IMR-90 (cell line): ENCODE data around the gene NPIPB2. TPM values are rescaled to one million over a fixed set of nuclear protein-coding genes. Genes with fewer than 3 reads are reported as not detected.

ENCODE experiments used
- ATAC-seq: fragments of 200-7000 bp; cut with Tn5 transposase; 2 replicates; pipeline ENCODE4 v1.9.1; 2020; ENCODE audit warnings: low read depth, mild to moderate bottlenecking, moderate library complexity
- BruUV-seq: library from RNA; stranded (reverse); fragments of 400-500 nt; replicated peaks from 2 replicates; lab custom pipeline; 2021; lab: Mats Ljungman, UMichigan
- CTCF ChIA-PET: fragments of 300-600 bp; formaldehyde crosslinking; extraction: SDS; loops from one replicate; lab custom pipeline; 2021; ENCODE audit warnings: antibody characterized with exemption; lab: Yijun Ruan, JAX
- POLR2A ChIA-PET: fragments of 300-600 bp; sonication (Branson Sonifier 250); formaldehyde crosslinking; loops from one replicate; lab custom pipeline; 2022; ENCODE audit warnings: antibody characterized with exemption; ENCODE audit not compliant: unreplicated experiment; lab: Charles Lee
- DNase-seq: peaks from one replicate; pipeline ENCODE4 v3.0.0; 2013
- H2AFZ ChIP-seq: replicated peaks from 2 replicates; pipeline ENCODE3; 2013; ENCODE audit warnings: low read length, mild to moderate bottlenecking; ENCODE audit not compliant: poor library complexity
- H2AK5ac ChIP-seq: 2 replicates; pipeline ENCODE4 v1.6.1; 2013; ENCODE audit warnings: low read depth, low read length, inconsistent platforms
- H2AK9ac ChIP-seq: replicated peaks from 2 replicates; pipeline ENCODE3; 2013; ENCODE audit warnings: mild to moderate bottlenecking, low read depth, low read length, moderate library complexity; ENCODE audit not compliant: poor library complexity
- H2BK120ac ChIP-seq: 2 replicates; pipeline ENCODE4 v1.6.1; 2013; ENCODE audit warnings: low read depth, low read length, inconsistent platforms
- H2BK15ac ChIP-seq: 3 replicates; pipeline ENCODE4 v1.6.1; 2013; ENCODE audit warnings: low read depth, low read length, inconsistent platforms
- H2BK20ac ChIP-seq: 2 replicates; pipeline ENCODE4 v1.6.1; 2013; ENCODE audit warnings: low read depth, mild to moderate bottlenecking, inconsistent platforms, low read length, moderate library complexity
- H2BK5ac ChIP-seq: 2 replicates; pipeline ENCODE4 v1.6.1; 2013; ENCODE audit warnings: mild to moderate bottlenecking, low read depth, low read length, inconsistent platforms; ENCODE audit not compliant: poor library complexity, severe bottlenecking
- H3K14ac ChIP-seq: replicated peaks from 2 replicates; pipeline ENCODE4 v1.6.1; 2013; ENCODE audit warnings: low read depth, low read length, inconsistent platforms
- H3K18ac ChIP-seq: 2 replicates; pipeline ENCODE4 v1.6.1; 2013; ENCODE audit warnings: low read depth, low read length, control low read depth
- H3K23ac ChIP-seq: 2 replicates; pipeline ENCODE4 v1.6.1; 2013; ENCODE audit warnings: low read depth, low read length, inconsistent platforms
- H3K27ac ChIP-seq: 2 replicates; pipeline ENCODE4 v1.5.1; 2013; ENCODE audit warnings: mild to moderate bottlenecking, control low read depth, low read length; ENCODE audit not compliant: insufficient read depth
- H3K27me3 ChIP-seq: 2 replicates; pipeline ENCODE4 v1.6.1; 2013; ENCODE audit warnings: low read length; ENCODE audit not compliant: control insufficient read depth, insufficient read depth
- H3K36me3 ChIP-seq: 2 replicates; pipeline ENCODE4 v1.6.1; 2013; ENCODE audit warnings: low read length, mixed read lengths; ENCODE audit not compliant: control insufficient read depth, insufficient read depth
- H3K4ac ChIP-seq: 2 replicates; pipeline ENCODE4 v1.6.1; 2013; ENCODE audit warnings: low read depth, low read length, inconsistent platforms
- H3K4me1 ChIP-seq: 2 replicates; pipeline ENCODE4 v1.6.1; 2013; ENCODE audit warnings: low read length, mixed read lengths; ENCODE audit not compliant: control insufficient read depth, insufficient read depth
- H3K4me2 ChIP-seq: 2 replicates; pipeline ENCODE4 v1.6.1; 2013; ENCODE audit warnings: low read depth, mild to moderate bottlenecking, control low read depth, low read length, moderate library complexity
- H3K4me3 ChIP-seq: 2 replicates; pipeline ENCODE4 v1.5.1; 2013; ENCODE audit warnings: low read depth, mild to moderate bottlenecking, control low read depth, low read length, moderate library complexity; ENCODE audit not compliant: insufficient read depth
- H3K56ac ChIP-seq: 2 replicates; pipeline ENCODE4 v1.6.1; 2013; ENCODE audit warnings: low read length, inconsistent platforms; ENCODE audit not compliant: insufficient read depth; ENCODE audit errors: extremely low read depth
- H3K79me1 ChIP-seq, 2 experiments: 2 replicates each; pipeline ENCODE4 v1.6.1; 2013; ENCODE audit warnings: low read length in 2 of 2, inconsistent platforms in 1 of 2, low read depth in 1 of 2
- H3K9ac ChIP-seq: 2 replicates; pipeline ENCODE4 v1.6.1; 2013; ENCODE audit warnings: low read depth, low read length, control low read depth
- H3K9me1 ChIP-seq: 2 replicates; pipeline ENCODE4 v1.6.1; 2013; ENCODE audit warnings: low read length, inconsistent platforms; ENCODE audit not compliant: insufficient read depth
- H3K9me3 ChIP-seq: 2 replicates; pipeline ENCODE4 v1.6.1; 2013; ENCODE audit warnings: low read length; ENCODE audit not compliant: control insufficient read depth, insufficient read depth
- H4K20me1 ChIP-seq: 2 replicates; pipeline ENCODE4 v1.6.1; 2013; ENCODE audit warnings: low read length, inconsistent platforms; ENCODE audit not compliant: insufficient read depth
- H4K5ac ChIP-seq: 2 replicates; pipeline ENCODE4 v1.6.1; 2013; ENCODE audit warnings: mild to moderate bottlenecking, low read depth, low read length, control low read depth
- H4K8ac ChIP-seq, 2 experiments: 2 replicates each; pipeline ENCODE4 v1.6.1; 2013; ENCODE audit warnings: low read depth in 2 of 2, low read length in 2 of 2, control low read depth in 1 of 2, inconsistent platforms in 1 of 2
- H4K91ac ChIP-seq: 2 replicates; pipeline ENCODE4 v1.6.1; 2013; ENCODE audit warnings: low read depth, low read length, inconsistent platforms; ENCODE audit not compliant: insufficient read depth
- CEBPB ChIP-seq: IDR thresholded peaks from 2 replicates; pipeline ENCODE4 v1.6.1; 2012; ENCODE audit warnings: low read depth, low read length, improper control_type of control experiment
- FOS ChIP-seq: fragments of 150-350 bp; IDR thresholded peaks from 2 replicates; pipeline ENCODE4 v1.6.1; 2016; ENCODE audit warnings: low read depth, low read length
- MAZ ChIP-seq: IDR thresholded peaks from 2 replicates; pipeline ENCODE4 v1.6.1; 2012; ENCODE audit warnings: low read depth, mild to moderate bottlenecking, low read length, improper control_type of control experiment, moderate library complexity, borderline replicate concordance
- WGBS, 2 experiments: methylation state at CpG; one replicate each; pipeline versions ENCODE4 v1.1.5 to v1.1.7; 2013; ENCODE audit warnings: missing lambda C conversion rate in 2 of 2; ENCODE audit not compliant: insufficient read length in 1 of 2; ENCODE audit errors: extremely low coverage in 2 of 2; 5-methylcytosine and 5-hydroxymethylcytosine counted together
- dilution Hi-C: fragments of 300-500 bp; cut with HindIII; formaldehyde crosslinking; loops from one replicate; pipeline ENCODE4 v1.14.3; 2018; ENCODE audit warnings: low sequenced_read_pairs; ENCODE audit not compliant: unreplicated experiment
- in situ Hi-C: fragments of 300-500 bp; cut with MboI; formaldehyde crosslinking; loops from 3 replicates; pipeline ENCODE4 v1.14.3; 2019; ENCODE audit warnings: low sequenced_read_pairs, inconsistent platforms, mixed read lengths
- intact Hi-C: fragments of 100-400 bp; cut with micrococcal nuclease; formaldehyde crosslinking; loops from 2 replicates; pipeline ENCODE4 v1.10.0; 2022
- polyA plus RNA-seq, 3 experiments: library from polyadenylated mRNA; depleted of rRNA; stranded (reverse); fragments of >200 nt; gene quantifications; 2 replicates each; pipeline ENCODE4 v1.2.3, GENCODE V29; 2012; ENCODE audit warnings: low replicate concordance in 1 of 3
- total RNA-seq: library from RNA; depleted of rRNA; stranded (reverse); fragments of >200 nt; gene quantifications from 2 replicates; pipeline ENCODE4 v1.2.3, GENCODE V29; 2012
- TF ChIP-seq, protein P1 (sequence below): fragments of 150-350 bp; IDR thresholded peaks from 2 replicates; pipeline ENCODE4 v1.6.1; 2016; ENCODE audit warnings: low read depth, mild to moderate bottlenecking, low read length, moderate library complexity, borderline replicate concordance

Gene NPIPB2
- total and polyA plus RNA-seq, 2 of the 4 experiments (the other 2 are of a cell fraction) = 2.2 to 7.7 TPM

DNA sequence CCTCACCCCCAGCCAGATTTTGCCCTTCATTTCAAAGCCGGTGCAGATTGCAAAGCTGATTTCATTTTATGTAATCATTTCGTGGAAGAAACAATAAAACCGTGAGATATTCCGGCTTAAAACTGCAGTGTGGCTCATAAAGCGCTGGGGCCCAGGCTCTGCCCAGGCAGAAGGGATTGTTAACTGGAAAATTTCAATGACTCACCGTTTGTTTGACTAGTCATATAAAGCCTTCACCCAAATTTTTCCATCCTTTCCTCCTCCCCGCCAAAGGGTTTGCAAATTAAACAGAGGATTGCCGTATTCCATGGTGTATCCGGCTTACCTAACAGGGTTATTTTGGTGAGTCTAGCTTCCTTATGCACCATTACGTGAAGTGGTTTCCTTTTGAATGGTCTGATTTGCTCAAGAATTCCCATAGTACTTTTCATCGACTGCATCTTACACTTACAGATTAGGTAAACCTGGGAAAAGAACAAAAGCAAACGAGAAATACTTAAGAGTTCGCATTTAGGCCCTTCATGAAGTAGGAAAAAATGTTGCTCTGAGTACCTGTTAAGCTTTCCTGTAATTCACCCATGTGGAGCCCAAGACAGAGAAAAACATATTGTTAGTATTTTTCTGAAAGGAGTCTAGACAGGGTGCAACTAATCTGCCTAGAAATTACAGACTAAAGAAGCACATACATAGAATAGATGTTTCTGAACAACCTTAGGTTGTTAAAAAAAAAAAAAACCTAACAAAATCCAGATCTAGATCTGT lies 25.1 kb downstream of the NPIPB2 start:
- H3K14ac ChIP-seq = peak overlapping the region; percentile 86
- H2BK20ac ChIP-seq = peak overlapping the region; percentile 23; the same call in 1 of the 2 replicates
- peak overlapping the region; percentile 40; the same call in 1 of the 2 replicates for H2AK5ac ChIP-seq
- H3K4me3 ChIP-seq = peak overlapping the region; percentile 65
- H2AK9ac ChIP-seq = peak overlapping the region; percentile 90
- peaks cover 0 to 29% of the 10 kb centered on the region in 2 experiments; a peak in 3 of 4 replicates for H3K79me1 ChIP-seq
- BruUV-seq = no TSS peak
- peak overlapping the region; percentile 86 for H3K4ac ChIP-seq
- ChIA-PET CTCF (interaction anchor here (1.5 kb wide), 1 partner anchor 151 kb away, joined by 3 read pairs; no protein-coding TSS in a partner anchor), POLR2A (interaction anchor here (0.6 kb wide), 1 partner anchor 458 kb away, joined by 4 read pairs; no protein-coding TSS in a partner anchor)
- H4K8ac ChIP-seq = peak overlapping the region; percentile 92 to 97
- H2BK5ac ChIP-seq = peak overlapping the region; percentile 31
- WGBS, 2 experiments = no CpG with 5 or more reads among the region's 13 CpGs
- peaks cover 5% of the 10 kb centered on the region; the same call in 1 of the 2 replicates for H3K9me1 ChIP-seq
- H2BK120ac ChIP-seq = 0 out of 2 replicates have a peak overlapping the region, but pooled peaks have one; percentile 6
- no peak for ATAC-seq
- H3K9me3 ChIP-seq = no peaks in the 10 kb centered on the region
- H3K4me2 ChIP-seq = peak overlapping the region; percentile 80
- peak overlapping the region; percentile 46; the same call in 1 of the 2 replicates for H3K23ac ChIP-seq
- peaks cover 31% of the 10 kb centered on the region for H4K20me1 ChIP-seq
- H3K56ac ChIP-seq = peak overlapping the region; percentile 42; the same call in 1 of the 2 replicates
- H3K27ac ChIP-seq = peak overlapping the region; percentile 36
- peak overlapping the region; percentile 70 for H4K5ac ChIP-seq
- TF ChIP-seq MAZ (no peak), CEBPB (no peak), FOS (peak; percentile 11; the same call in 1 of the 2 replicates)
- TF ChIP-seq, protein P1, sequence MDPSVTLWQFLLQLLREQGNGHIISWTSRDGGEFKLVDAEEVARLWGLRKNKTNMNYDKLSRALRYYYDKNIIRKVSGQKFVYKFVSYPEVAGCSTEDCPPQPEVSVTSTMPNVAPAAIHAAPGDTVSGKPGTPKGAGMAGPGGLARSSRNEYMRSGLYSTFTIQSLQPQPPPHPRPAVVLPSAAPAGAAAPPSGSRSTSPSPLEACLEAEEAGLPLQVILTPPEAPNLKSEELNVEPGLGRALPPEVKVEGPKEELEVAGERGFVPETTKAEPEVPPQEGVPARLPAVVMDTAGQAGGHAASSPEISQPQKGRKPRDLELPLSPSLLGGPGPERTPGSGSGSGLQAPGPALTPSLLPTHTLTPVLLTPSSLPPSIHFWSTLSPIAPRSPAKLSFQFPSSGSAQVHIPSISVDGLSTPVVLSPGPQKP = no peak
- intact Hi-C loops (no loop called here), dilution Hi-C loops (no loop called here), in situ Hi-C loops (no loop called here)
- H3K4me1 ChIP-seq = peaks cover 5% of the 10 kb centered on the region; the same call in 1 of the 2 replicates
- H4K91ac ChIP-seq = peak overlapping the region; percentile 65
- peaks cover 7% of the 10 kb centered on the region for H3K27me3 ChIP-seq
- DNase-seq = peak; percentile 41
- H3K9ac ChIP-seq = peak overlapping the region; percentile 56
- H2BK15ac ChIP-seq = no peak overlapping the region
- peaks cover 2% of the 10 kb centered on the region; the same call in 1 of the 2 replicates for H3K36me3 ChIP-seq
- peak overlapping the region; percentile 97 for H2AFZ ChIP-seq
- H3K18ac ChIP-seq = no peak overlapping the region
